Cardiac muscle cell (in vitro differentiated cells and primary cell): ENCODE results near the gene SNX9. TPM values are rescaled to one million over a fixed set of nuclear protein-coding genes. Genes with fewer than 3 reads are reported as not detected.
"Not testable (repeated sequence)": the region's sequence is repeated elsewhere in the genome, so short reads cannot be mapped to it uniquely, and the experiment has no call there.

Source experiments
- DNase-seq, 2 donors: peaks; one replicate each; pipeline versions ENCODE4 v3.0.0 to v3.0.0-alpha.2; 2010 to 2017; ENCODE audit warnings: low read depth in 1 of 2, low spot score in 1 of 2
- H3K27ac ChIP-seq: fragments of 200-600 bp; sonication (generic); 2 replicates; pipeline ENCODE4 v1.5.1; 2016
- H3K27me3 ChIP-seq: fragments of 200-600 bp; sonication (generic); 2 replicates; pipeline ENCODE4 v1.6.0; 2016; ENCODE audit warnings: control low read depth
- H3K36me3 ChIP-seq: fragments of 200-600 bp; sonication (generic); 2 replicates; pipeline ENCODE4 v1.5.1; 2016; ENCODE audit warnings: control low read depth
- H3K4me1 ChIP-seq: fragments of 200-600 bp; sonication (generic); 2 replicates; pipeline ENCODE4 v1.8.1; 2017; ENCODE audit warnings: low read depth, mild to moderate bottlenecking, mixed run types
- H3K4me3 ChIP-seq: fragments of 200-600 bp; sonication (generic); 2 replicates; pipeline ENCODE4 v1.5.1; 2016; ENCODE audit warnings: mild to moderate bottlenecking
- H3K9me3 ChIP-seq: fragments of 200-600 bp; sonication (generic); 2 replicates; pipeline ENCODE4 v1.5.1; 2017; ENCODE audit warnings: low read depth, mild to moderate bottlenecking, control low read depth
- CTCF ChIP-seq: IDR thresholded peaks from 2 replicates; pipeline ENCODE4 v1.5.1; 2012; ENCODE audit warnings: low read depth, mild to moderate bottlenecking, low read length
- polyA plus RNA-seq: library from polyadenylated mRNA; unstranded; fragments of >200 nt; fragmentation: Nextera tagmentation; extraction: Ambion mirVana; gene quantifications from 2 replicates; pipeline ENCODE4 v1.2.1, GENCODE V29; 2016
- total RNA-seq: library from RNA; depleted of rRNA; stranded (reverse); fragments of >200 nt; gene quantifications from 2 replicates; pipeline ENCODE4 v1.2.3, GENCODE V29; 2016

Gene SNX9
- total and polyA plus RNA-seq, 2 experiments from 2014 or later = 23.9 to 27.0 TPM

GRCh38 chr6:157964100-157964499 lies 141.1 kb downstream of the SNX9 start:
- H3K36me3 ChIP-seq = no peaks in the 10 kb centered on the region
- no peak for DNase-seq
- H3K27me3 ChIP-seq = no peaks in the 10 kb centered on the region
- H3K4me3 ChIP-seq = no peak overlapping the region
- no peak overlapping the region for H3K27ac ChIP-seq
- H3K4me1 ChIP-seq = no peaks in the 10 kb centered on the region
- no peaks in the 10 kb centered on the region for H3K9me3 ChIP-seq
- TF ChIP-seq CTCF = no peak

GRCh38 chr6:157965387-157965786 lies 142.3 kb downstream of the SNX9 start:
- Histone ChIP-seq H3K4me1 (no peaks in the 10 kb centered on the region), H3K9me3 (no peaks in the 10 kb centered on the region)
- DNase-seq = no peak

GRCh38 chr6:157966589-157966977 lies 143.5 kb downstream of the SNX9 start:
- DNase-seq = no peak

More at GRCh38 chr6:157965387-157965786, 142.3 kb downstream of the SNX9 start:
- no peak overlapping the region for H3K4me3 ChIP-seq
- TF ChIP-seq CTCF = no peak
- H3K27me3 ChIP-seq = no peaks in the 10 kb centered on the region
- no peaks in the 10 kb centered on the region for H3K36me3 ChIP-seq
- no peak overlapping the region for H3K27ac ChIP-seq

GRCh38 chr6:157967020-157967419 lies 144.0 kb downstream of the SNX9 start:
- no peak for TF ChIP-seq CTCF
- Histone ChIP-seq H3K9me3 (no peaks in the 10 kb centered on the region), H3K4me1 (no peaks in the 10 kb centered on the region), H3K4me3 (no peak overlapping the region), H3K27me3 (no peaks in the 10 kb centered on the region), H3K36me3 (no peaks in the 10 kb centered on the region), H3K27ac (no peak overlapping the region)
- no peak for DNase-seq

More at GRCh38 chr6:157966589-157966977, 143.5 kb downstream of the SNX9 start:
- no peaks in the 10 kb centered on the region for H3K9me3 ChIP-seq
- no peaks in the 10 kb centered on the region for H3K4me1 ChIP-seq
- no peak for TF ChIP-seq CTCF
- no peak overlapping the region for H3K27ac ChIP-seq
- H3K4me3 ChIP-seq = no peak overlapping the region
- H3K36me3 ChIP-seq = no peaks in the 10 kb centered on the region
- H3K27me3 ChIP-seq = no peaks in the 10 kb centered on the region

- H3K27ac ChIP-seq = no peak overlapping the region
- H3K9me3 ChIP-seq = no peaks in the 10 kb centered on the region
- DNase-seq = no peak
- TF ChIP-seq CTCF = no peak
- no peak overlapping the region for H3K4me3 ChIP-seq
- no peaks in the 10 kb centered on the region for H3K27me3 ChIP-seq
- H3K4me1 ChIP-seq = no peaks in the 10 kb centered on the region
- no peaks in the 10 kb centered on the region for H3K36me3 ChIP-seq
Measured at GRCh38 chr6:157967486-157967885, 144.4 kb downstream of the SNX9 start.

- not testable (repeated sequence) for H3K4me1 ChIP-seq, DNase-seq, H3K9me3 ChIP-seq, H3K27me3 ChIP-seq, H3K4me3 ChIP-seq, H3K36me3 ChIP-seq, H3K27ac ChIP-seq
Measured at GRCh38 chr6:157972177-157972576, 149.1 kb downstream of the SNX9 start.
